Measurements from ENCODE around the gene ZBTB5. TPM values are rescaled to one million over a fixed set of nuclear protein-coding genes. Genes with fewer than 3 reads are reported as not detected.
"Not testable (repeated sequence)": the region's sequence is repeated elsewhere in the genome, so short reads cannot be mapped to it uniquely, and the experiment has no call there.

ZBTB5 gene
- total RNA-seq, 2 experiments from 2014 or later = 8.0 to 9.1 TPM

- CTCF ChIA-PET = no interaction called here
- ATAC-seq (no peak), DNase-seq (no peak)
- Mint-ChIP-seq H3K27me3 (no peaks in the 10 kb centered on the region), H3K36me3 (ENCODE audit: low read depth) (peaks cover 22% of the 10 kb centered on the region), H3K4me3 (no peak overlapping the region), H3K27ac (no peak overlapping the region), H3K9me3 (ENCODE audit: low read depth) (no peaks in the 10 kb centered on the region), H3K4me1 (no peaks in the 10 kb centered on the region)
- POLR2A ChIA-PET = no interaction called here
- intact Hi-C loops (cut with DNase I, micrococcal nuclease) = no loop called here
These were observed 33.2 kb downstream of the ZBTB5 start for GRCh38 chr9:37432020-37432419.

- no peak for ATAC-seq
- ChIA-PET POLR2A (no interaction called here), CTCF (interaction anchor here (0.5 kb wide), 1 partner anchor 234 kb away, joined by 3 read pairs; no protein-coding TSS in a partner anchor)
- peaks cover 4% of the 10 kb centered on the region for H3K4me1 Mint-ChIP-seq
- no peak overlapping the region for H3K27ac Mint-ChIP-seq
- H3K36me3 Mint-ChIP-seq (ENCODE audit: low read depth) = peaks cover 21% of the 10 kb centered on the region
- intact Hi-C loops (cut with DNase I, micrococcal nuclease) = no loop called here
- no peak for DNase-seq
- H3K4me3 Mint-ChIP-seq = no peak overlapping the region
- H3K27me3 Mint-ChIP-seq = no peaks in the 10 kb centered on the region
- no peaks in the 10 kb centered on the region for H3K9me3 Mint-ChIP-seq (ENCODE audit: low read depth)
These were observed 34.2 kb downstream of the ZBTB5 start for GRCh38 chr9:37430841-37431597.

GRCh38 chr9:37429441-37430285 is 35.6 kb downstream of the ZBTB5 start:
- Mint-ChIP-seq H3K9me3 (ENCODE audit: low read depth) (no peaks in the 10 kb centered on the region), H3K27ac (no peak overlapping the region), H3K4me1 (peaks cover 7% of the 10 kb centered on the region), H3K27me3 (no peaks in the 10 kb centered on the region), H3K36me3 (ENCODE audit: low read depth) (peaks cover 18% of the 10 kb centered on the region), H3K4me3 (no peak overlapping the region)
- ChIA-PET POLR2A (interaction anchor here (0.6 kb wide), 1 partner anchor 388 kb away, joined by 4 read pairs; no protein-coding TSS in a partner anchor), CTCF (interaction anchor here (0.7 kb wide), 1 partner anchor 11 kb away, joined by 3 read pairs; no protein-coding TSS in a partner anchor)
- DNase-seq (no peak), ATAC-seq (no peak)
- intact Hi-C loops (cut with DNase I, micrococcal nuclease) = no loop called here

GRCh38 chr9:37428345-37428744 is 36.9 kb downstream of the ZBTB5 start:
- ATAC-seq = no peak
- H3K4me3 Mint-ChIP-seq = no peak overlapping the region
- POLR2A ChIA-PET = no interaction called here
- no peak for DNase-seq
- CTCF ChIA-PET = no interaction called here
- intact Hi-C loops (cut with DNase I, micrococcal nuclease) = no loop called here
- peaks cover 15% of the 10 kb centered on the region for H3K4me1 Mint-ChIP-seq
- peaks cover 18% of the 10 kb centered on the region for H3K36me3 Mint-ChIP-seq (ENCODE audit: low read depth)
- H3K27ac Mint-ChIP-seq = no peak overlapping the region
- no peaks in the 10 kb centered on the region for H3K27me3 Mint-ChIP-seq
- H3K9me3 Mint-ChIP-seq (ENCODE audit: low read depth) = no peaks in the 10 kb centered on the region

- ATAC-seq (no peak), DNase-seq (no peak)
- Mint-ChIP-seq H3K4me1 (peaks cover 23% of the 10 kb centered on the region), H3K36me3 (ENCODE audit: low read depth) (peaks cover 11% of the 10 kb centered on the region), H3K9me3 (ENCODE audit: low read depth) (no peaks in the 10 kb centered on the region), H3K27ac (no peak overlapping the region), H3K4me3 (no peak overlapping the region), H3K27me3 (no peaks in the 10 kb centered on the region)
- POLR2A ChIA-PET = no interaction called here
- intact Hi-C loops (cut with DNase I, micrococcal nuclease) = no loop called here
- CTCF ChIA-PET = interaction anchor here (0.6 kb wide), 1 partner anchor 11 kb away, joined by 4 read pairs; no protein-coding TSS in a partner anchor
These were observed 38.4 kb downstream of the ZBTB5 start for GRCh38 chr9:37426846-37427245.

GRCh38 chr9:37426431-37426830 is 38.8 kb downstream of the ZBTB5 start:
- peaks cover 10% of the 10 kb centered on the region for H3K36me3 Mint-ChIP-seq (ENCODE audit: low read depth)
- H3K4me3 Mint-ChIP-seq; H3K27me3 Mint-ChIP-seq; H3K27ac Mint-ChIP-seq; intact Hi-C loops (cut with DNase I, micrococcal nuclease); DNase-seq; ATAC-seq; H3K9me3 Mint-ChIP-seq (ENCODE audit: low read depth); POLR2A ChIA-PET: not testable (repeated sequence)
- peaks cover 25% of the 10 kb centered on the region for H3K4me1 Mint-ChIP-seq
- CTCF ChIA-PET = interaction anchor here (0.7 kb wide), 1 partner anchor 1213 kb away, joined by 3 read pairs; no protein-coding TSS in a partner anchor

- POLR2A ChIA-PET = no interaction called here
- no peak for ATAC-seq
These were observed 39.9 kb downstream of the ZBTB5 start for GRCh38 chr9:37425298-37425752.

GRCh38 chr9:37424686-37425297 is 40.5 kb downstream of the ZBTB5 start:
- Mint-ChIP-seq H3K4me1 (peaks cover 25% of the 10 kb centered on the region), H3K9me3 (ENCODE audit: low read depth) (no peaks in the 10 kb centered on the region), H3K27ac (no peak overlapping the region), H3K4me3 (no peak overlapping the region), H3K27me3 (no peaks in the 10 kb centered on the region), H3K36me3 (ENCODE audit: low read depth) (peaks cover 10% of the 10 kb centered on the region)
- no peak for ATAC-seq
- intact Hi-C loops (cut with DNase I, micrococcal nuclease) = loop anchor here in 1 of 2 experiments (5.0 kb wide), 1 partner anchor 168 kb away; the partner anchor contains the start of gene TOMM5
- POLR2A ChIA-PET = no interaction called here
- CTCF ChIA-PET = interaction anchor here (0.8 to 1.7 kb wide), 2 partner anchors 10 to 25 kb away, joined by 3 to 7 read pairs; no protein-coding TSS in a partner anchor
- no peak for DNase-seq

More at GRCh38 chr9:37425298-37425752, 39.9 kb downstream of the ZBTB5 start:
- CTCF ChIA-PET = interaction anchor here (0.8 to 1.7 kb wide), 2 partner anchors 10 to 25 kb away, joined by 3 to 7 read pairs; no protein-coding TSS in a partner anchor
- Mint-ChIP-seq H3K36me3 (ENCODE audit: low read depth) (peaks cover 10% of the 10 kb centered on the region), H3K4me1 (peaks cover 25% of the 10 kb centered on the region), H3K9me3 (ENCODE audit: low read depth) (no peaks in the 10 kb centered on the region), H3K27ac (no peak overlapping the region), H3K4me3 (no peak overlapping the region), H3K27me3 (no peaks in the 10 kb centered on the region)
- DNase-seq = no peak
- intact Hi-C loops (cut with DNase I, micrococcal nuclease) = no loop called here

- H3K4me3 Mint-ChIP-seq = peak overlapping the region; percentile 91
- intact Hi-C loops (cut with DNase I, micrococcal nuclease) = loop anchor here in 1 of 2 experiments (5.0 kb wide), 1 partner anchor 168 kb away; the partner anchor contains the start of gene TOMM5
- DNase-seq = no peak
- ATAC-seq = no peak
- POLR2A ChIA-PET = no interaction called here
- H3K4me1 Mint-ChIP-seq = peaks cover 25% of the 10 kb centered on the region
- H3K27ac Mint-ChIP-seq = no peak overlapping the region
- no peaks in the 10 kb centered on the region for H3K9me3 Mint-ChIP-seq (ENCODE audit: low read depth)
- CTCF ChIA-PET = interaction anchor here (1.7 kb wide), 1 partner anchor 9 kb away, joined by 7 read pairs; no protein-coding TSS in a partner anchor
- no peaks in the 10 kb centered on the region for H3K27me3 Mint-ChIP-seq
- peaks cover 9% of the 10 kb centered on the region for H3K36me3 Mint-ChIP-seq (ENCODE audit: low read depth)
These were observed 41.0 kb downstream of the ZBTB5 start for GRCh38 chr9:37424204-37424685.

- ATAC-seq (no peak), DNase-seq (no peak)
- ChIA-PET CTCF (interaction anchor here (1.7 kb wide), 2 partner anchors 9 to 31 kb away, joined by 5 to 7 read pairs; no protein-coding TSS in a partner anchor), POLR2A (no interaction called here)
- intact Hi-C loops (cut with DNase I, micrococcal nuclease) = loop anchor here (2.0 to 5.0 kb wide), 3 partner anchors 169 to 303 kb away; partner anchors contain the start of genes TOMM5 (in 2 of the 2) and ZCCHC7 (in 1 of the 2)
- peaks cover 25% of the 10 kb centered on the region for H3K4me1 Mint-ChIP-seq
- peak overlapping the region; percentile 95 for H3K27ac Mint-ChIP-seq
- H3K4me3 Mint-ChIP-seq = peak overlapping the region; percentile 91
- H3K27me3 Mint-ChIP-seq = no peaks in the 10 kb centered on the region
- peaks cover 5% of the 10 kb centered on the region for H3K36me3 Mint-ChIP-seq (ENCODE audit: low read depth)
- H3K9me3 Mint-ChIP-seq (ENCODE audit: low read depth) = no peaks in the 10 kb centered on the region
These were observed 41.7 kb downstream of the ZBTB5 start for GRCh38 chr9:37423508-37423907.
